Measurements from ENCODE around the gene LCN9.

- TF ChIP-seq CTCF (IDR thresholded peaks at IDR 0.05; ENCODE audit: insufficient read depth, low read depth, low read length) (no peak), EZH2 (IDR thresholded peaks at IDR 0.05; ENCODE audit: insufficient read depth, low read length) (no peak)
Measured at GRCh38 chr9:135690836-135691570, 27.9 kb downstream of the LCN9 start.
